T-cell (primary cell): ENCODE measurements around the gene PIK3C2G. TPM values are rescaled to one million over a fixed set of nuclear protein-coding genes. Genes with fewer than 3 reads are reported as not detected.

ENCODE experiments used
- ATAC-seq, 4 experiments: fragments of 200-7000 bp in 3 of 4; fragments of 150-1000 bp in 1 of 4; cut with Tn5 transposase; replicated peaks in 1 of 4; 1 replicate in 3 of 4; 2 replicates in 1 of 4; pipeline ENCODE4 v1.10.0; 2021; ENCODE audit warnings: moderate library complexity in 3 of 4, mild to moderate bottlenecking in 2 of 4, moderate number of reproducible peaks in 1 of 4
- CTCF ChIA-PET, 2 donors: fragments of 300-600 bp; sonication (Branson Sonifier 250); formaldehyde crosslinking; loops; one replicate each; lab custom pipeline; 2022; ENCODE audit warnings: antibody characterized with exemption in 2 of 2; lab: Charles Lee
- POLR2A ChIA-PET, 2 donors: fragments of 300-600 bp; sonication (Branson Sonifier 250); formaldehyde crosslinking; loops; one replicate each; lab custom pipeline; 2022; ENCODE audit warnings: antibody characterized with exemption in 2 of 2; lab: Charles Lee
- DNase-seq, 35 experiments: peaks; one replicate each; pipeline versions ENCODE4 v3.0.0 to v3.0.0-alpha.2; 2013 to 2023
- H3K27ac ChIP-seq: one replicate; pipeline ENCODE4 v1.5.1; 2013; ENCODE audit warnings: low read length
- H3K27me3 ChIP-seq, 2 experiments: replicated peaks in 1 of 2; 1 replicate in 1 of 2; 2 replicates in 1 of 2; pipeline versions ENCODE4 v1.6.1 to v1.7.0; 2013; ENCODE audit warnings: low read length in 1 of 2, mixed read lengths in 1 of 2; ENCODE audit not compliant: control insufficient read depth in 2 of 2, insufficient read depth in 2 of 2; ENCODE audit errors: extremely low read depth in 1 of 2
- H3K36me3 ChIP-seq, 2 donors: 1 replicate in 1 of 2; 2 replicates in 1 of 2; pipeline versions ENCODE4 v1.6.1 to v1.7.0; 2013; ENCODE audit warnings: low read length in 1 of 2; ENCODE audit not compliant: control insufficient read depth in 2 of 2, insufficient read depth in 1 of 2; ENCODE audit errors: extremely low read depth in 1 of 2
- H3K4me1 ChIP-seq, 2 experiments: 1 replicate in 1 of 2; 2 replicates in 1 of 2; pipeline versions ENCODE4 v1.6.1 to v1.7.0; 2013; ENCODE audit warnings: low read length in 2 of 2, mixed read lengths in 1 of 2; ENCODE audit not compliant: insufficient read depth in 2 of 2, control insufficient read depth in 1 of 2; ENCODE audit errors: extremely low read depth in 1 of 2
- H3K4me3 ChIP-seq, 2 donors: 1 replicate in 1 of 2; 2 replicates in 1 of 2; pipeline versions ENCODE4 v1.5.1 to v1.7.0; 2013; ENCODE audit warnings: mild to moderate bottlenecking in 2 of 2, low read length in 1 of 2, moderate library complexity in 1 of 2; ENCODE audit not compliant: control insufficient read depth in 1 of 2; ENCODE audit errors: extremely low read depth in 1 of 2
- H3K9me3 ChIP-seq: 2 replicates; pipeline ENCODE4 v1.7.0; 2013
- H3K27ac Mint-ChIP-seq, 2 donors: one replicate each; pipeline ENCODE4 v1.8.0; 2020 to 2021; ENCODE audit warnings: mild to moderate bottlenecking in 2 of 2, mixed read lengths in 2 of 2
- H3K27me3 Mint-ChIP-seq, 2 donors: one replicate each; pipeline ENCODE4 v1.8.0; 2021 to 2022; ENCODE audit warnings: mixed read lengths in 2 of 2
- H3K36me3 Mint-ChIP-seq: one replicate; pipeline ENCODE4 v1.8.0; 2021; ENCODE audit warnings: mixed read lengths
- H3K4me1 Mint-ChIP-seq, 3 donors: one replicate each; pipeline ENCODE4 v1.8.0; 2020 to 2022; ENCODE audit warnings: mixed read lengths in 3 of 3, mild to moderate bottlenecking in 1 of 3
- H3K4me3 Mint-ChIP-seq, 3 donors: one replicate each; pipeline ENCODE4 v1.8.0; 2020 to 2022; ENCODE audit warnings: mild to moderate bottlenecking in 3 of 3, mixed read lengths in 3 of 3, moderate library complexity in 3 of 3
- H3K9me3 Mint-ChIP-seq, 3 donors: one replicate each; pipeline ENCODE4 v1.8.0; 2020 to 2022; ENCODE audit warnings: mixed read lengths in 3 of 3
- WGBS: methylation state at CpG from one replicate; pipeline ENCODE4 v1.1.5; 2013; ENCODE audit warnings: missing lambda C conversion rate; ENCODE audit not compliant: insufficient coverage; 5-methylcytosine and 5-hydroxymethylcytosine counted together
- total RNA-seq, 35 experiments: library from RNA in 6 of 35; stranded (reverse) in 6 of 35; fragments of 120-200 nt in 1 of 35; gene quantifications; one replicate each; pipeline versions ENCODE4 v1.2.1 to v1.2.4 and lab custom pipeline; 2013 to 2026

Gene PIK3C2G
- total RNA-seq, 5 donors from 2014 or later (not counting 1 experiment from before 2014, with no cell fraction given), result not detected

GRCh38 chr12:18416412-18416811, 155.1 kb downstream of the PIK3C2G start:
- H3K4me3 Mint-ChIP-seq, result no peak overlapping the region

GRCh38 chr12:18419311-18419710, 158.0 kb downstream of the PIK3C2G start:
- H3K4me1 ChIP-seq, result no peaks in the 10 kb centered on the region
- ATAC-seq (no peak), DNase-seq (no peak)
- ChIA-PET POLR2A (no interaction called here), CTCF (no interaction called here)
- H3K4me3 Mint-ChIP-seq, result no peak overlapping the region
- H3K36me3 Mint-ChIP-seq, result no peaks in the 10 kb centered on the region
- H3K9me3 Mint-ChIP-seq, result peaks cover 4 to 13% (median 11%) of the 10 kb centered on the region in 3 donors
- 80% methylated on average over 1 of the region's 4 CpGs for WGBS
- no peak overlapping the region for H3K27ac Mint-ChIP-seq
- H3K36me3 ChIP-seq, result no peaks in the 10 kb centered on the region
- no peak overlapping the region for H3K4me3 ChIP-seq
- H3K4me1 Mint-ChIP-seq, result no peaks in the 10 kb centered on the region
- no peaks in the 10 kb centered on the region for H3K27me3 ChIP-seq
- no peaks in the 10 kb centered on the region for H3K27me3 Mint-ChIP-seq
- no peak overlapping the region for H3K27ac ChIP-seq
- H3K9me3 ChIP-seq, result no peaks in the 10 kb centered on the region

More at GRCh38 chr12:18416412-18416811, 155.1 kb downstream of the PIK3C2G start:
- Histone ChIP-seq H3K36me3 (no peaks in the 10 kb centered on the region), H3K27ac (no peak overlapping the region), H3K4me1 (no peaks in the 10 kb centered on the region), H3K4me3 (no peak overlapping the region), H3K9me3 (no peaks in the 10 kb centered on the region), H3K27me3 (no peaks in the 10 kb centered on the region)
- no peaks in the 10 kb centered on the region for H3K36me3 Mint-ChIP-seq
- ChIA-PET CTCF (no interaction called here), POLR2A (no interaction called here)
- no peak overlapping the region for H3K27ac Mint-ChIP-seq
- ATAC-seq, result no peak
- WGBS, result 60% methylated on average over 1 of the region's 2 CpGs
- no peaks in the 10 kb centered on the region for H3K27me3 Mint-ChIP-seq
- no peak for DNase-seq
- H3K4me1 Mint-ChIP-seq, result no peaks in the 10 kb centered on the region
- peaks cover 6 to 11% (median 7%) of the 10 kb centered on the region in 3 donors for H3K9me3 Mint-ChIP-seq

- POLR2A ChIA-PET, result no interaction called here
- CTCF ChIA-PET, result no interaction called here
- Histone ChIP-seq H3K36me3 (no peaks in the 10 kb centered on the region), H3K27ac (no peak overlapping the region), H3K4me3 (no peak overlapping the region), H3K4me1 (no peaks in the 10 kb centered on the region), H3K27me3 (no peaks in the 10 kb centered on the region), H3K9me3 (no peaks in the 10 kb centered on the region)
- no peaks in the 10 kb centered on the region for H3K27me3 Mint-ChIP-seq
- H3K9me3 Mint-ChIP-seq, result peaks cover 3 to 12% (median 12%) of the 10 kb centered on the region in 3 donors
- ATAC-seq, result no peak
- WGBS, result 62% methylated on average over 2 of the region's 3 CpGs
- H3K36me3 Mint-ChIP-seq, result no peaks in the 10 kb centered on the region
- DNase-seq, result no peak
- H3K4me3 Mint-ChIP-seq, result no peak overlapping the region
- H3K4me1 Mint-ChIP-seq, result no peaks in the 10 kb centered on the region
- H3K27ac Mint-ChIP-seq, result no peak overlapping the region
Observed at GRCh38 chr12:18421867-18422266, 160.5 kb downstream of the PIK3C2G start.

- Histone ChIP-seq H3K36me3 (no peaks in the 10 kb centered on the region), H3K4me3 (no peak overlapping the region), H3K27me3 (no peaks in the 10 kb centered on the region), H3K27ac (no peak overlapping the region), H3K9me3 (no peaks in the 10 kb centered on the region), H3K4me1 (no peaks in the 10 kb centered on the region)
- ChIA-PET CTCF (no interaction called here), POLR2A (no interaction called here)
- H3K36me3 Mint-ChIP-seq, result no peaks in the 10 kb centered on the region
- DNase-seq (no peak), ATAC-seq (no peak)
- no peak overlapping the region for H3K27ac Mint-ChIP-seq
- peaks cover 3 to 12% (median 7%) of the 10 kb centered on the region in 3 donors for H3K9me3 Mint-ChIP-seq
- no peak overlapping the region for H3K4me3 Mint-ChIP-seq
- H3K27me3 Mint-ChIP-seq, result no peaks in the 10 kb centered on the region
- H3K4me1 Mint-ChIP-seq, result no peaks in the 10 kb centered on the region
Observed at GRCh38 chr12:18422871-18423270, 161.6 kb downstream of the PIK3C2G start.

- no peaks in the 10 kb centered on the region for H3K9me3 ChIP-seq
- H3K36me3 ChIP-seq, result no peaks in the 10 kb centered on the region
- Mint-ChIP-seq H3K27ac (no peak overlapping the region), H3K36me3 (no peaks in the 10 kb centered on the region), H3K9me3 (peaks cover 3 to 12% (median 7%) of the 10 kb centered on the region in 3 donors), H3K27me3 (no peaks in the 10 kb centered on the region), H3K4me3 (no peak overlapping the region), H3K4me1 (no peaks in the 10 kb centered on the region)
- CTCF ChIA-PET, result no interaction called here
- no peaks in the 10 kb centered on the region for H3K27me3 ChIP-seq
- no peak for ATAC-seq
- H3K4me1 ChIP-seq, result no peaks in the 10 kb centered on the region
- no CpG with 5 or more reads among the region's 2 CpGs for WGBS
- no peak overlapping the region for H3K4me3 ChIP-seq
- POLR2A ChIA-PET, result no interaction called here
- DNase-seq, result no peak
- H3K27ac ChIP-seq, result no peak overlapping the region
Observed at GRCh38 chr12:18424857-18425256, 163.5 kb downstream of the PIK3C2G start.

- Mint-ChIP-seq H3K9me3 (peaks cover 3 to 12% (median 7%) of the 10 kb centered on the region in 3 donors), H3K36me3 (no peaks in the 10 kb centered on the region), H3K4me3 (no peak overlapping the region), H3K27me3 (no peaks in the 10 kb centered on the region), H3K4me1 (no peaks in the 10 kb centered on the region), H3K27ac (no peak overlapping the region)
- Histone ChIP-seq H3K4me3 (no peak overlapping the region), H3K4me1 (no peaks in the 10 kb centered on the region), H3K36me3 (no peaks in the 10 kb centered on the region), H3K27me3 (no peaks in the 10 kb centered on the region), H3K9me3 (no peaks in the 10 kb centered on the region), H3K27ac (no peak overlapping the region)
- CTCF ChIA-PET, result interaction anchor here in 1 of 2 donors (0.7 kb wide), 1 partner anchor 446 kb away, joined by 3 read pairs; no protein-coding TSS in a partner anchor
- no CpG with 5 or more reads among the region's 3 CpGs for WGBS
- ATAC-seq, result no peak
- DNase-seq, result no peak
- POLR2A ChIA-PET, result interaction anchor here in 1 of 2 donors (0.7 kb wide), 1 partner anchor 674 kb away, joined by 4 read pairs; no protein-coding TSS in a partner anchor
Observed at GRCh38 chr12:18427520-18427919, 166.2 kb downstream of the PIK3C2G start.

GRCh38 chr12:18428416-18428815, 167.1 kb downstream of the PIK3C2G start:
- ATAC-seq (no peak), DNase-seq (no peak)
- no peaks in the 10 kb centered on the region for H3K36me3 ChIP-seq
- no peaks in the 10 kb centered on the region for H3K4me1 ChIP-seq
- Mint-ChIP-seq H3K27me3 (no peaks in the 10 kb centered on the region), H3K27ac (no peak overlapping the region), H3K4me3 (no peak overlapping the region), H3K4me1 (no peaks in the 10 kb centered on the region), H3K36me3 (no peaks in the 10 kb centered on the region), H3K9me3 (peaks cover 4 to 8% (median 7%) of the 10 kb centered on the region in 3 donors)
- no peaks in the 10 kb centered on the region for H3K27me3 ChIP-seq
- ChIA-PET POLR2A (interaction anchor here in 1 of 2 donors (0.7 kb wide), 1 partner anchor 673 kb away, joined by 4 read pairs; no protein-coding TSS in a partner anchor), CTCF (no interaction called here)
- H3K4me3 ChIP-seq, result no peak overlapping the region
- H3K9me3 ChIP-seq, result no peaks in the 10 kb centered on the region
- WGBS, result 60% methylated on average over 1 of the region's 2 CpGs
- no peak overlapping the region for H3K27ac ChIP-seq
